Fibroblast of peridontal ligament (primary cell): Measurements from ENCODE around the gene ABHD15.

Source experiments
- DNase-seq: peaks from one replicate; pipeline ENCODE4 v3.0.0-alpha.2; 2010; ENCODE audit errors: extremely low read depth

ABHD15 gene

GRCh38 chr17:29594519-29595090 is 27.8 kb upstream of the ABHD15 start:
- no peak for DNase-seq

DNA sequence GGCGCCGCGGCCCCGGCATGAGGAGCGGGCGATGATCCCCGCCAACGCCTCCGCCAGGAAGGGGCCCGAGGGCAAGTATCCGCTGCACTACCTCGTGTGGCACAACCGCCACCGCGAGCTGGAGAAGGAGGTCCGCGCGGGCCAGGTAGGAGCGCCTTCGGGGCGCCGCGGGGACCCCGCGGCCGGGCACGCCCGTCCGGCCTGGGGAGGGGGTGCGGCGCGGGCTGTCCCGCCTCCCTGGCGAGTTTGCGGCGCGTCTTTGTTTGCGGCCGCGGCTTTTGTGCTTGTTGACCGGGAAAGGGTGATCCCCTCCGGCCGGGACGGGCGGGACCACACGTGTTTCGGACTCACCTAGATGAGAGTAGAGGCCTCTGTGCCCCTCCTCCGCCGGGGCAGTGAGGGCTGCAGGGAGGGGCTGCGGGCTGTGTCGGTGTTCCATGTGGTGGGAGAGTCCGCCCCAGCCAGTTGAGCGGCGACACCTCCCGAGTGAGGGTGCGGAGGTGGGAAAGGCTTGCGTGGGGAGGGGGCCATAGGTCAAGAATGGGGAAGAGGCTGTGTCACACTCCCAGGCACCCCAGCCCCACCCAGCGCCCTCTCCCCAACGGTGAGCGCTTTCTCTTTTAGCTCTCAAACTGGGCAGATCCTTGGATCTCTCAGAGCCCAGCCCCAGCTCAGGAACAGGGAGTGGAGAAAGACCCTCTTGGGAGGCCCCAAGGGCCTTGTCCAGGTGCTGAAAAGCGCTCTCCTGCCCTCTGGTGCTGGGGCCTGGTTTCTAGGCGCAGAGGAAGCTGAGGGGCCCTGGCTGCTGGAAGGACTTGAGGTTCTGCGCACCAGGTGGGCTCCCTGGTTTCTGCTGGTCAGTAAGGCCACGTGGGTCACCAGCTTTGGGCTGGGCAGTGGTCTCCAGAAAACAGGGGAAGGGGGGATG is 27.0 kb upstream of the ABHD15 start:
- DNase-seq, result no peak

DNA sequence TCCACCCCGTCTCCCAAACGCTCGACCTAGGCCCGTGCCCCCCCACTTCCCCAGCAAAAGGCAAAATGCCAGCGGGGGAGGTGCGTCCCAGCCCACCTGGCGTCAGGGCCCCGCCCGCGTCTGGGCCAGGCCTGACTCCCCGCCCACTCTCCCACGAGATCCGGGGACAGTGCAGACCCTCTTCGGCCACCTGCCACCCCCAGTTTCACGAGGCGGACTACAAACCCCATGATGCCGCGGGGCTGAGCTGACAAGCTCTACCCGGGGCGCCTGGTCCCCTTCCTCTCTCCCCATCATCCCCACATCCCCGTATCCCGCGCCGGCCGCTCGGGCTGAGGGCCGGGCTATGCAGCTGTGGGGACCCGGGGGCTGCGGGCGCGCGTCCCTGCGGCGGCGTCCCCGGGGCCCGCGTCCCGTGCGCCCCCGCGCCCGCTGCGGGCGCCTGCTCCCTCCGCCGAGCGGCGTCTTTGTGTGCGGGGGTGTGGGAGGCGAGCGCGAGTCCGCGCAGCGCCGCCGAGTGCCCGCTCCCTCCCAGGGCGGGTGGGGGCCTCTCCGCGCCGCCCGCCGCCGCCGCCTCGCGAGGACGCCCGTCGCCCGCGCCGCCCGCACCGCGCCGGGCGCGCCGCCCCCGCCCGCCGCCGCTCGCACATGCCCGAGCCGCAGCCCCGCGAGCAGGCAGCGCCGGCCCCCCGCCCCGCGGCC is 26.2 kb upstream of the ABHD15 start, which contains the start of gene ANKRD13B:
Gene ANKRD13B, plus strand, starts transcription at position 283 of the 702 bp plus-strand sequence. CDS start 490 bp downstream, outside the sequence.
- DNase-seq, result no peak

DNA sequence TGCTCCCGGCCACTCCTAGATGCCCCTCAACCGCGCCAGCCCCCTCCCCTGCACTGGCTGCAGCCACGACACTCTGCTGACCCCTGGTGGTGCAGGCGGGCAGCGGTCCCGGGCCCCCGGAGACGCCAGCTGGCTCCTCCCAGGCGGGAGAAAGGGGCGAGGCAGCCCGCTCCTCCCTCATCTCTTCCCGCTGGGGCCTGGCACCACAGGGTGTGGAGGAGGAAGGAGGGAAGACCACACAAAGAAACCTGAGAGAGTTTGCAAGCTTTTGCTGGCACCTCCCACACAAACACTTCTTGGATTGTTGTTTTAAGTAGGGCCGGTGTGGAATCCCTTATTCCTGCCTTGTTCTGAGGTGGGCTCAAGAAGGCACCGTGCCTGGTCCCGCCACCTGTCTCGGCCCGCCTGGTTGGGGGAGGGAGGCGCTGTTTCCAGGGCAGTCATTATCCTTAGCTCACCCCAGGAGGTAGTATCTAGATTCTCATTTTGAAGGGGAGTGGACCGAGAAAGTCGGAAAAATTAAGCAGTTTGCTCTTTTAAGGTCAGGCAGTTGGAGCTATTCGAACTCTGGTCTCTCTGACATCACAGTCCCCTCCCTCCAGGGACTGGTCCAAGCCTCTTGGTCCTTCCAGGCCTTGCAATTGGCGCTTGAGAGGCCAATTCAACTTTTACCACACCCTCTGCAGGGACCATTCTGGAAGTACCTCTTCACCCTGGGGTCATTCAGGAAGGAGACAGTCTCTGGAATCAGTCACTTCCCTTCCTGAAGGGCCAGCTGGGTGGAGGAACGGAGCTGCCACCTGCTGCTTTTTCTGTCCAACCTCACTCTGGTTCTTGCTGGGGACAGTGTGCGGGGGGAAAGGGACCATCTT is 25.1 kb upstream of the ABHD15 start:
- DNase-seq, result peak; percentile 61

DNA sequence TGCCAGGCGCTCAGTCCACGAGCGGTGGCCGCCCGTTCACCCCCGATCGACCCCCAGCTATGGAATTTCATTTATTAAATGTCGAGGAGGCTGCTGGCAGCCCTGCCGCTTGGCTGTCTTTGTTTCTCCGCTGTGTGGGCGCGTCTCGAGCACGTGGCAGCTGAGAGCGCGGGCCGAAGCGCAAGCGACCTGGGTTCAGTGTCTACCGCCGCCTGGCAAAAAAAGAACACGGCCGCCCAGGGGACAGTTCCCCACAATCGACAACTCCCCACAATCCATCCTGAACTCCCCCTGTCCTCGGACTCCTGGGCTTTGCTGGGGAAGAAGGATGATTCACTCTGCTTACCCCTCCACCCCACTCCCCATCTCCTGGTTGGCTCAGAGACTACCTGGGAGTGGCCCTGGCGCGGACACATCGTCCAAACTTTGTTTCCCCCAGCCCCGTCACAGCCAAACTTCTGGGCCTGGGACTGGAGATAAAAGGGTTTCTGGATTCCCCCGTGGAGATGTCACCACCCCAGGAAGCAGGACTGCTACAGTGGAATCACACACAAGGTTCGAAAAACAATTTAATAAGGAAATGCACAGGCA is 24.4 kb upstream of the ABHD15 start:
- DNase-seq, result no peak

DNA sequence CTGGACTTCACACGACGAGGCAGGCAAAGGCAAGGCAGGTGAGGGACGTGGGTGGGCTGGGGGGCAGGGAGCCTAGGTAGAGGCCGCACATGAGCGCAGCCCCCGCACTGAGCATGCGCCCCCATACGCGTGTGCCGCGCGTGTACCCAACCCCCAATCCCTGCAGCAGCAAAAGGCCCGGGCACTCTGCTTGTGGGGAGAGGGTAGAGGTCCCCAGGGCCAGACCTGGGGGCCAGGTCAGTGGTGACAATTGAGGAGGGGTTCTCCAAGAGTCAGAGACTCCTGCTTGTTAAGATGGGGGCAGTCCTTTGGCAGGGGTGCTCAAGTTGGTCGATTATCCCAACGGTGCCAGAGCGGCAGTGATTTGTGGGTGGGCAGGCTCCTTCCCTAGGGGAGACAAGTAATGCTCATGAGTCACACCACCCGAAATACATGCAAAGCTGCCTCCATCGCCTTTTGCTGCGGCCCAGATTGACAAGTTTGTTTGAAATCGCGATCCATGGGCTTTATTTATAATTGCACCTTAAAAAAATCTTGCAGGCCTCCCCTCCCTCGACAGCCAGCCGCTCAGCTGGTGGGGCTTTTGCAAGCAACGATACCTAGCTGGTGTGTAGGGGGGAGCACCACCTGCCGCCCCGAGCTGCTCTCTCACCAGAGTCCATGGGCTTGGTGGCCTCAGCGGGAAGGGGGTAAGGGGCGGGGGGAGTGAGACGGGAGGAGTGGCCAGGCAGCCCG is 23.7 kb upstream of the ABHD15 start:
- peak; percentile 60 for DNase-seq

GRCh38 chr17:29589524-29590410 is 22.9 kb upstream of the ABHD15 start, which contains the start of gene GIT1:
Gene GIT1, minus strand, starts transcription at chr17:29589648. Its CDS starts 270 bp downstream, at chr17:29589378.
- DNase-seq, result peak; percentile 66

DNA sequence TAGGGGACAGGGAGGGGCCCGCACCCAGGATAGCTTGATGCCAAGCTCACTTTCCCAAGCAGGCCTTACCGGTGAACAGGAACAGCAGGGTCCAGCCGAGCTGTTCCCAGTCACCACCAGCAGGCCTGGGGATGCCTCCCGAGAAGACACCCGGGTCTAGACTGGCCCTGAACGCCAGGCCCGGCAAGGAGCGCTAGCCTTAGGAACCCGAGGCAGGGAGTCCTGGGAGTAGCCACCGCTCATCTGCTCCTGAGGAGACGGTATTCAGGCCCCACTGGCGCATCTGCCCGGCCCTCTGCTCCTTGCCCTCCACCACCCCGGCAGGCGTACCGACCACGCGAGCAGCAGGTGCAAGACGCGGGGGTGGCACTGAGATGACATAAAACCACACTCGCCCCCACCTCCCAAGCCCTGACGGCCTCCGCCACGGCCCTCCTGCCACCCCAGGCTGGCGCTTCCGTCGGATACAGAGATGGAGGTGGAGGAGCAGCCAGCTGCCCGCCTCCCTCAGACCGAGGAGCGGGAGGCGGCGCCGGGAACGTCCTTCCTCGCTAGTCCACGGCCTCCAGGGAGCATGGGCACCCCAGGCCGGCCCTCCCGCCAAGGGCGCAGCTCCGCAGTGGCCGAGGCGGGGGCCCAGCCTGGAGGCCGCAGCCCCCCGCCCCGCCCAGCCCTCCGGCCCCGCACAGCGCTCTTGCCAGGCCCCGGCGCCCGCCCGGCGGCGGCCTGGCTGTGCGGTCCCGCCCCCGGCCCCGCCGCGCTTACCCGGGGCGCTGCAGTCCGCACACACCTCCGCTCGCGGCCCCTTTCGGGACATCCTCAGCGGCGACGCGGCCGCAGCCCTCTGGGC is 21.9 kb upstream of the ABHD15 start:
- DNase-seq, result no peak

DNA sequence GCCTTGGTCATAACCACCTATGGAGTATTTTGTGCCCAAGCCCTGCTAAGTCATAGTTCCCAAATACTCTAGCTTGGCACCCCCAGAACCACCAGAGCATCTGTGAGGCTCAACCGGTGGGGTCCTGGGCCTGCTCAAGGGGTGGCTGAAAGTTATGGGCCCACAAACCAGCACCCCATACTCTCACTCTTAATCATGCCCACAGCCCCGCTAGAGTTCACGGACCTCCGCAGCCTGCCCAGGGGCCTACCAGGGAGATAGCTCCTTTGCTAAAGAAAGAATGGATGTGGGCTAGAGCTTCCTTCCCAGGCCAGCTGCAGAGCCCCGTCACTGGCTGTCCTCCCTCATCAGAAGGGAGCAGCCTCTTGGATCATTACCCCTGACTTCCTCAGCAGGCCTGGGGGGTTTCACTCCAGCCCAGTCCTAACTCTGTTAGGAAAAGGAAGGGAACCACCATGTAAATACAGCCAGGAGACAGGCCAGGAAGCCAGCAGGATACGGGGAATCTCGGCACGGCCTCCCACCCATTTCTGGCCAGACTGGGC is 21.3 kb upstream of the ABHD15 start:
- no peak for DNase-seq

DNA sequence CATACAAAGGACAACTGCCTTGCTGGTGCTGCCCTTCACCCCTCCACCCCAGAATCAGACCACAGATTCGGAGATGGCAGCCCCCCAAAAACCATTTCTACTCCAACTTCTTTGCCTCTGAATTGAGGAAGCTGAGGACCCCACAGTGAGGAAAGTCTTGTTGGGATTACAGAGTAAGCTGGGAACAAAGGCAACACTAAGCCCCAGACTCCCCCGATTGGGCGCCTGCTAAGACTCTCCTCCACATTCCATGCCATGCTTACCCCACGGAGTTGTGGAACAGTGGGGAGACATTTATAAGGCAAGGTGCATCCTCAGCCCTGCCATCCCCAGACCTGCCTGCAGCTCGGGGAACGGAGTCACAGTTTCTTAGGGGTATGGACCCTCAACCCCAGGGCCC is 20.8 kb upstream of the ABHD15 start:
- DNase-seq, result no peak

DNA sequence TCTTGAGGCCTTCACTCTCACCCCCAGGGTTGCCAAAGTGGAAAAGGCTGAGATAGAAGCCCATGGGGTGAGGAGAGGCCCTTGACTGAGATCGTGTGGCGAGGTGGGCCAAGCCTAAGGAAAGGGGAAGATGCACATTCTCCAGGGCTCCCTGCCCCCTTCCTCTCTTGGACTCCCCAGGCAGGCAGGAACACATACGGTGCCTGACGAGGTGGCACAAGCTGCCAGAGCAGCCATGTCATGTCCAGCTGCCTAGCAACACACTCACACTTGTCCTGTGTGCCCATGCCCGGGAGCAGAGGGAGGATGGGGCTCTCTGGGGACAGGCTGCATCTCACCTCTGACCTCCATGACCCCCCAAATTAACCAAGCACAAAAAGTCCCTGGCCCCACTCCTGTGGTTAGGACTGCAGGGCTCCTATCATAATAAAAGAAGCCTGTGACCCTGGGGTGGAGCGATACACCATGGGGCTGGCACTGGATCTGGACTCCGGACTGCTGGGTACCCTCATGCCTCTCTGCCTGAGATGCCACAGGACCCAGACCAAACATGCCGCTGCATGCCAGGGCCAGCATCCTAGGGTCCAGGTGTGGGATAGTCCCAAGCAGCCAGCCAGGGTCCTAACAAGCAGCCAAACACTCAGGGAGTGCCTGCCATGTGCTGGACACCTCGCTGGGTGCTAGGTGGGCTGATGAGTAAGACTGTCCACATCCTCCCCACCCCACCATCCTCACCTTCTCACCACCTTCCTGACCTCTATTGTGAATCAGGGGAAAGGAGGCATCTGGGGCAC is 20.0 kb upstream of the ABHD15 start:
- DNase-seq, result no peak

DNA sequence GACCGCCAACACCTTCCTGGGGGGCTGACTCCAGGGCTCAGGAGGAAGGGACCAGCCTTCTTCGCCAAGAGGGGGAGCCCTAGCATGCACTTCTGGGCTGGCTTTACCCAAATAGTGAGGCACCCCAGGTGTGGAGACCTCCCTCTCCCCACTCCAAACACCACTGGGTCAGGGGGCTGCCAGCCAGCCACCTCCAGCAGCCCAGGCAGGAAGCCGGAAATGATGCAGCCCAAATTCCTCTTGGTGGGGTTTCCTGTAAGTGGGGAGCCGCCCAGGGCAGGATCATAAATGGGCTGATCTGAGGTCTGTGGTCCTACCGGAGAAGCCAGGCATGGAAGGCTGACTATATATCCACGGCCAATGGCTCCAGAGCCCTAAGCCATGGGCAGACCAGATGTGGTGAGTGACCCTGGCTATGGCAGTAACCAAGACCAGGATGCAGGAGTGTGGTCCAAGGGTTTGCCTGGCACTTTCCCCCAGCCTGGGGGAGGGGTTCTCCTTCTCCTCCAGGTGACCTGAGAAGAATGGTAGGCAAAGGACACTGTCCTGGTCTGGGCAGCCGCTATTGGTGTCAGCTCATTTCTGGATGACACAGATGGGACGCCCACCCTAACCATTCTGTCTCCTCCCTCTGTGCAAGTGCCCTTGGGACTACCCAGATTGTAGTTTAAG is 18.4 kb upstream of the ABHD15 start:
- no peak for DNase-seq

DNA sequence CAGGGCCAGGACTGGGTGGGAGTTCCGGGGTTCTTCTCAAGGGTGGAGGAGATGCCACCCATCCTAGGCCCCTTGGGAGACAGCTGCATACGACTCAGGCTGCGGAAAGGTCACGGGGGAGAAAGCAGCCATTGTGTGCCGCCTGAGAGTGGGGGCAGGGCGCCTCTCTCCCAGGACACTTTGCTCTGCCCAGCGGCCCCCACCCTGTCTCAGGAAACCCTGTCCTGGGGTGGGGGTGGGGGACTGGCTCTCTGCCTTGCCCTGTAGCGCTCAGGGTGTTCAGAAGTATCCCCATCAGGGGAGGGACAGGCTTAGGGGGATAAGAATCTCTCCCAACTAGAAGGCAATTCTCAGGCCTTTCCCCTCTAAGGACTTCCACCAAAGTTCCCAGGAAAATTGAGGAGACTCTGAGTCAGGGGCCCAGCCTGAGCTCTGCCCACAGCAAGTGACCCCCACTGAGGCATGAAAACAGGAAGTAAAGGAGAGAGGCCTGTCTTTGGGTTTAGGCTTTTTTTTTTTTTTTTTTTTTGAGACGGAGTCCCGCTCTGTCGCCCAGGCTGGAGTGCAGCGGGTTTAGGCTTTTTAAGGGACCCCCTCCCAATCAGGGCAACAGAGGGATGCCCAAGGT is 17.7 kb upstream of the ABHD15 start:
- no peak for DNase-seq

GRCh38 chr17:29583324-29584248 is 16.7 kb upstream of the ABHD15 start:
- DNase-seq, result no peak

DNA sequence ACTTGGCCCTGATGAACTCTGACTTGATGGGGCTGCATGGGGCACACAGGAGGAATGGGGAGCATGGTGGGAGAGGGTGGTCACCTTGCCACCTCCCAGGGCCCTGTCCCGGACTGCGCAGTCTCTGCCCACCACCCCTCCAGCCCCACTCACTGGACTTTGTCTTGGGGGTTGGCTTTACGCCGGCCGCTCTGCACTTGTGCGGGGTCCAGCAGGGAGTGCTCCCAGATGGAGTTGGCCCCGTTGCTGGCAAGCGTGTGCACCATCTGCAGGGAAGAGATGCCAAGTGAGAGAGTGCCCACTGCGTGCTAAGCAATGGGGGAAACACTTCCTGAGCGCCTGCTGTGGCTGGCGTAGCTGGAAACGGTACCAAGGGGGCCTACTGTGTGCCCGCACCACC is 15.9 kb upstream of the ABHD15 start:
- no peak for DNase-seq
